SU-DHL-6 (cell line): ENCODE results near the gene CDKAL1.

ENCODE experiments used
- CTCF ChIP-seq: fragments of 200-600 bp; sonication (generic); IDR thresholded peaks from one replicate; pipeline ENCODE4 v1.5.1; 2017; ENCODE audit warnings: antibody characterized with exemption, mild to moderate bottlenecking, low read length, moderate library complexity; ENCODE audit not compliant: insufficient read depth, poor library complexity, severe bottlenecking
- EZH2phosphoT487 ChIP-seq: fragments of 200-600 bp; sonication (generic), shearing (Covaris generic); conservative IDR thresholded peaks from 2 replicates; pipeline ENCODE4 v1.6.1; 2018; ENCODE audit warnings: mild to moderate bottlenecking, antibody characterized with exemption, low read length, moderate library complexity, mixed read lengths

- TF ChIP-seq CTCF (no peak), EZH2phosphoT487 (no peak)
Observed at GRCh38 chr6:20722455-20722854, 188.2 kb downstream of the CDKAL1 start.
